HepG2 (cell line): ENCODE measurements around the gene LRTM2. TPM values are rescaled to one million over a fixed set of nuclear protein-coding genes. Genes with fewer than 3 reads are reported as not detected.

Experiments used
- FOXP4 ChIP-seq: sonication (generic); formaldehyde crosslinking; IDR thresholded peaks from 2 replicates; pipeline ENCODE4 v1.4.0; 2020; ENCODE audit warnings: missing genetic modification reagents
- HDAC2 ChIP-seq: sonication (generic); formaldehyde crosslinking; IDR thresholded peaks from 2 replicates; pipeline ENCODE4 v1.4.0; 2020; ENCODE audit warnings: missing genetic modification reagents
- PTBP1 ChIP-seq: fragments of 200-400 bp; formaldehyde crosslinking; IDR thresholded peaks from 2 replicates; pipeline ENCODE4 v1.6.1; 2018; ENCODE audit warnings: low read length, low read depth; ENCODE audit not compliant: poor library complexity, severe bottlenecking
- RCOR2 ChIP-seq: IDR thresholded peaks from 2 replicates; pipeline ENCODE4 v1.6.1; 2016; ENCODE audit warnings: missing biosample characterization, missing genetic modification reagents
- TOPORS ChIP-seq: sonication (generic); formaldehyde crosslinking; IDR thresholded peaks from 2 replicates; pipeline ENCODE4 v1.8.0; 2023; ENCODE audit warnings: mild to moderate bottlenecking, missing genetic modification reagents
- TSC22D2 ChIP-seq: sonication (generic); formaldehyde crosslinking; IDR thresholded peaks from 2 replicates; pipeline ENCODE4 v1.5.1; 2020; ENCODE audit warnings: missing genetic modification reagents, mild to moderate bottlenecking, borderline replicate concordance
- ZBTB3 ChIP-seq: sonication (generic); formaldehyde crosslinking; IDR thresholded peaks from 2 replicates; pipeline ENCODE4 v1.4.0; 2020; ENCODE audit warnings: low read depth, mild to moderate bottlenecking, moderate library complexity, missing genetic modification reagents, borderline replicate concordance
- ZHX2 ChIP-seq, 2 experiments: sonication (generic) in 1 of 2; formaldehyde crosslinking in 1 of 2; IDR thresholded peaks; 2 replicates each; pipeline versions ENCODE4 v1.6.1 to v1.9.0; 2014 to 2022; ENCODE audit warnings: antibody characterized with exemption in 1 of 2, borderline replicate concordance in 1 of 2, inconsistent platforms in 1 of 2, low read depth in 1 of 2, missing genetic modification reagents in 1 of 2
- ZKSCAN8 ChIP-seq: IDR thresholded peaks from 2 replicates; pipeline ENCODE4 v1.6.1; 2016; ENCODE audit warnings: borderline replicate concordance, missing genetic modification reagents, missing compliant biosample characterization
- ZNF282 ChIP-seq: fragments of 450-650 bp; IDR thresholded peaks from 2 replicates; pipeline ENCODE4 v1.6.1; 2018; ENCODE audit not compliant: partially characterized antibody
- ZNF460 ChIP-seq: sonication (generic); formaldehyde crosslinking; IDR thresholded peaks from 2 replicates; pipeline ENCODE4 v1.5.1; 2020; ENCODE audit warnings: missing genetic modification reagents, mild to moderate bottlenecking, borderline replicate concordance
- ZNF615 ChIP-seq: sonication (generic); formaldehyde crosslinking; IDR thresholded peaks from 2 replicates; pipeline ENCODE4 v1.5.0; 2020; ENCODE audit warnings: mild to moderate bottlenecking, missing genetic modification reagents, borderline replicate concordance
- ZNF616 ChIP-seq: sonication (generic); formaldehyde crosslinking; IDR thresholded peaks from 2 replicates; pipeline ENCODE4 v1.5.0; 2020; ENCODE audit warnings: low read depth, mild to moderate bottlenecking, missing genetic modification reagents
- polyA plus RNA-seq, 8 experiments: library from polyadenylated mRNA; depleted of rRNA in 3 of 8; stranded (reverse) in 7 of 8; unstranded in 1 of 8; fragments of >200 nt; fragmentation: Illumina TruSeq in 4 of 8; extraction: Trizol in 4 of 8; gene quantifications; 2 replicates each; pipeline versions ENCODE4 v1.2.1 to v1.2.3, GENCODE V29; 2011 to 2016; ENCODE audit warnings: low read depth in 4 of 8, missing spikeins in 1 of 8, mixed read lengths in 1 of 8; ENCODE audit not compliant: insufficient read depth in 1 of 8
- total RNA-seq, 5 experiments: library from RNA; depleted of rRNA; stranded (reverse); fragments of >200 nt; fragmentation: Illumina TruSeq; extraction: Trizol; gene quantifications; 2 replicates each; pipeline ENCODE4 v1.2.3, GENCODE V29; 2016; ENCODE audit warnings: low read depth in 1 of 5
- TF ChIP-seq, protein P1 (sequence below): sonication (generic); formaldehyde crosslinking; IDR thresholded peaks from 2 replicates; pipeline ENCODE4 v1.8.0; 2022; ENCODE audit warnings: missing genetic modification reagents, mild to moderate bottlenecking, borderline replicate concordance
- TF ChIP-seq, protein P2 (sequence below): IDR thresholded peaks from 2 replicates; pipeline ENCODE4 v1.4.0; 2020; ENCODE audit warnings: mild to moderate bottlenecking, missing genetic modification reagents

Gene LRTM2
- total and polyA plus RNA-seq, 2 of the 13 experiments (the other 11 are each of a cell fraction or from before 2014, with no cell fraction given) = 0.09 TPM; not detected in 1

GRCh38 chr12:1807087-1807860 lies 13.1 kb upstream of the LRTM2 start (continued):
- TF ChIP-seq, protein P1, sequence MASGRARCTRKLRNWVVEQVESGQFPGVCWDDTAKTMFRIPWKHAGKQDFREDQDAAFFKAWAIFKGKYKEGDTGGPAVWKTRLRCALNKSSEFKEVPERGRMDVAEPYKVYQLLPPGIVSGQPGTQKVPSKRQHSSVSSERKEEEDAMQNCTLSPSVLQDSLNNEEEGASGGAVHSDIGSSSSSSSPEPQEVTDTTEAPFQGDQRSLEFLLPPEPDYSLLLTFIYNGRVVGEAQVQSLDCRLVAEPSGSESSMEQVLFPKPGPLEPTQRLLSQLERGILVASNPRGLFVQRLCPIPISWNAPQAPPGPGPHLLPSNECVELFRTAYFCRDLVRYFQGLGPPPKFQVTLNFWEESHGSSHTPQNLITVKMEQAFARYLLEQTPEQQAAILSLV = no peak
- TF ChIP-seq RCOR2 (no peak), ZBTB3 (CRISPR knock-in tag) (no peak), PTBP1 (no peak), TOPORS (CRISPR knock-in tag) (no peak), ZHX2 (IDR thresholded peaks at IDR 0.05; ENCODE audit: low read depth) (no peak), ZHX2 (CRISPR knock-in tag; IDR thresholded peaks at IDR 0.05; ENCODE audit: borderline replicate concordance) (no peak), ZNF460 (CRISPR knock-in tag) (no peak), FOXP4 (CRISPR knock-in tag) (no peak), ZNF615 (CRISPR knock-in tag) (no peak), HDAC2 (0 out of 2 replicates have a peak, but pooled peaks have one; percentile 46), ZNF616 (no peak), TSC22D2 (CRISPR knock-in tag) (no peak), ZKSCAN8 (CRISPR knock-in tag) (no peak), ZNF282 (no peak)
- TF ChIP-seq, protein P2, sequence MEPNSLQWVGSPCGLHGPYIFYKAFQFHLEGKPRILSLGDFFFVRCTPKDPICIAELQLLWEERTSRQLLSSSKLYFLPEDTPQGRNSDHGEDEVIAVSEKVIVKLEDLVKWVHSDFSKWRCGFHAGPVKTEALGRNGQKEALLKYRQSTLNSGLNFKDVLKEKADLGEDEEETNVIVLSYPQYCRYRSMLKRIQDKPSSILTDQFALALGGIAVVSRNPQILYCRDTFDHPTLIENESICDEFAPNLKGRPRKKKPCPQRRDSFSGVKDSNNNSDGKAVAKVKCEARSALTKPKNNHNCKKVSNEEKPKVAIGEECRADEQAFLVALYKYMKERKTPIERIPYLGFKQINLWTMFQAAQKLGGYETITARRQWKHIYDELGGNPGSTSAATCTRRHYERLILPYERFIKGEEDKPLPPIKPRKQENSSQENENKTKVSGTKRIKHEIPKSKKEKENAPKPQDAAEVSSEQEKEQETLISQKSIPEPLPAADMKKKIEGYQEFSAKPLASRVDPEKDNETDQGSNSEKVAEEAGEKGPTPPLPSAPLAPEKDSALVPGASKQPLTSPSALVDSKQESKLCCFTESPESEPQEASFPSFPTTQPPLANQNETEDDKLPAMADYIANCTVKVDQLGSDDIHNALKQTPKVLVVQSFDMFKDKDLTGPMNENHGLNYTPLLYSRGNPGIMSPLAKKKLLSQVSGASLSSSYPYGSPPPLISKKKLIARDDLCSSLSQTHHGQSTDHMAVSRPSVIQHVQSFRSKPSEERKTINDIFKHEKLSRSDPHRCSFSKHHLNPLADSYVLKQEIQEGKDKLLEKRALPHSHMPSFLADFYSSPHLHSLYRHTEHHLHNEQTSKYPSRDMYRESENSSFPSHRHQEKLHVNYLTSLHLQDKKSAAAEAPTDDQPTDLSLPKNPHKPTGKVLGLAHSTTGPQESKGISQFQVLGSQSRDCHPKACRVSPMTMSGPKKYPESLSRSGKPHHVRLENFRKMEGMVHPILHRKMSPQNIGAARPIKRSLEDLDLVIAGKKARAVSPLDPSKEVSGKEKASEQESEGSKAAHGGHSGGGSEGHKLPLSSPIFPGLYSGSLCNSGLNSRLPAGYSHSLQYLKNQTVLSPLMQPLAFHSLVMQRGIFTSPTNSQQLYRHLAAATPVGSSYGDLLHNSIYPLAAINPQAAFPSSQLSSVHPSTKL = 0 out of 2 replicates have a peak, but pooled peaks have one; percentile 33
